BLaER1 treated with 17β-estradiol and CSF1 and Interleukin-3, amounts not matched to agents 10 nM and 100 nM (cell line): ENCODE measurements around the gene MAP3K14.

Experiments
- H3K27ac ChIP-seq, 11 experiments: shearing (Covaris generic); formaldehyde crosslinking; 2 replicates each; pipeline ENCODE4 v1.8.1; 2022
- H3K27me3 ChIP-seq, 11 experiments: shearing (Covaris generic); formaldehyde crosslinking; 2 replicates each; pipeline ENCODE4 v1.8.1; 2022
- H3K36me3 ChIP-seq, 11 experiments: shearing (Covaris generic); formaldehyde crosslinking; 2 replicates each; pipeline ENCODE4 v1.8.1; 2022
- H3K4me1 ChIP-seq, 10 experiments: shearing (Covaris generic); formaldehyde crosslinking; 2 replicates each; pipeline ENCODE4 v1.8.1; 2022
- H3K4me2 ChIP-seq, 11 experiments: shearing (Covaris generic); formaldehyde crosslinking; 2 replicates each; pipeline ENCODE4 v1.8.1; 2022
- H3K4me3 ChIP-seq, 10 experiments: shearing (Covaris generic); formaldehyde crosslinking; 2 replicates each; pipeline ENCODE4 v1.8.1; 2022
- H3K9ac ChIP-seq, 11 experiments: shearing (Covaris generic); formaldehyde crosslinking; 2 replicates each; pipeline ENCODE4 v1.8.1; 2022
- H3K9me3 ChIP-seq, 11 experiments: shearing (Covaris generic); formaldehyde crosslinking; replicated peaks in 1 of 11; 2 replicates each; pipeline ENCODE4 v1.8.1; 2022
- H4K20me1 ChIP-seq, 11 experiments: shearing (Covaris generic); formaldehyde crosslinking; 2 replicates each; pipeline ENCODE4 v1.8.1; 2022
- Cebpa-rat ChIP-seq, 11 experiments: shearing (Covaris generic); IDR thresholded peaks; 2 replicates each; pipeline ENCODE4 v1.8.1; 2022

The MAP3K14 gene

DNA sequence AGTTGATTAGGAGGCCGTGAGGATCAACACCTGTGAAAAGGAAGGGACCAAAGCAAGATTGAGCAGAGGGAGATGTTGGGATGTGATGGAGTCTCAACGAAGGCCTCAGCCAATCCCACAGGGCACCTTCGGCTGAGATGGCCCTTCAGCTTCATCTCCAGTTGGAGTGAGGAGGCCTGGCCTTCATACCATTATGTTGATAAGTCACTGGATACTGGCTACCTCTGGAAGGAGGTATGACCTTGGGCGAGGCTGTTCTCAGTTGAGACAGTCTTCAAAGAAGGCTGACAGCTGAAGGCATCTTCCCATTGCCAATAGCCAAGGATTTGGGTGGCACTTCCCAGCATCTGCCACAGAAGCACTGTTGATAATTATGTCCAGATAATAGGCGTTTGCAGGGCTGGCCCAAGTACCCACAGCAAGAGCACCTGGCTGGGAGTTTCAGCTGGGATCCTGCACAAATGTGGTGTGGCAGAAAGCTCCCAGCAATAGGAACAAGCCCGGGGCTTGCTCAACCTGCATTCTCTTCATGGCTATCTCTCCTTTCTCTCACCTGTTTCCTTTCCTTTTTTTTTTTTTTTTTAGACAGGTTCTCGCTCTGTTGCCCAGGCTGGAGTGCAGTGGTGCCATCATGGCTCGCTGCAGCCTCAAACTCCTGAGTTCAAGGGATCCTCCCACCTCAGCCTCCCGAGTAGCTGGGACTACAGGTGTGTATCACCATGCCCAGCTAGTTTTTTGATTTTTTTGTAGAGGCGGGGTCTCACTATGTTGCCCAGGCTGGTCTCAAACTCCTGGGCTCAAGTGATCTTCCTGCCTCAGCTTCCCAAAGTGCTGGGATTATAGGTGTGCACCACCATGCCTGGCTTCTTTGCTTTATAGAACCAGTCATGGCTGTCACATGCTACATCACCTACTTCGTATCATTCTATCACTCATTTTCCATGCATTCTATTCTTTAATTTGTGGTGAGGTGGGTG, 18.2 kb upstream of the MAP3K14 start:
- peak overlapping the region in 10 of 11 experiments; percentile 38 to 85 (median 78); a peak in 16 of 22 replicates for H3K4me2 ChIP-seq
- no peak overlapping the region for H3K27ac ChIP-seq
- no peak overlapping the region for H3K4me3 ChIP-seq
- TF ChIP-seq Cebpa-rat (IDR thresholded peaks at IDR 0.05), result no peak
- no peaks in the 10 kb centered on the region for H3K36me3 ChIP-seq
- no peak overlapping the region for H3K9ac ChIP-seq
- no peaks in the 10 kb centered on the region for H3K9me3 ChIP-seq
- H4K20me1 ChIP-seq, result peaks cover 0 to 9% (median 0%) of the 10 kb centered on the region in 11 experiments; a peak in 1 of 22 replicates
- H3K27me3 ChIP-seq, result no peaks in the 10 kb centered on the region
- peaks cover 28 to 54% (median 39%) of the 10 kb centered on the region in 10 experiments for H3K4me1 ChIP-seq

DNA sequence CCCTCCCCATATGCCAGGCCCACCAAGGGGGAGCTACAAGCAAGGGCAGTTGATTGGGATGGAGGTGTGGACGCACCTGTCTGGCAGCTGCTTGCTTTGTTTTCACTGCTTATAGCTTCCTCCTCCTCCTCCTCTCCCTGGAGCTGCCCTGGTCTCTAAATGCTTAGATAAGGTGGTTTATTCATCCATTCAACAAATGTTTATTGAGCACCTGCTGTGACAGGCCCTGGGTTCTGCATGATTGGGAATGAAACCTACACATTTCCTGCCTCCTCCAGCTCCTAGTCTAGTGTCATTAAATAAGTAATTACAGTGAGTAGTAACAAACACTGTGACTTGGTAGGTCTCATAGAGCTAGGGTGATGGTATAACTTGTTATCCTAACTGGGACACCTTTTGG, 17.4 kb upstream of the MAP3K14 start:
- peak overlapping the region; percentile 38 to 85 (median 77); a peak in 21 of 22 replicates for H3K4me2 ChIP-seq
- TF ChIP-seq Cebpa-rat (IDR thresholded peaks at IDR 0.05), result no peak

DNA sequence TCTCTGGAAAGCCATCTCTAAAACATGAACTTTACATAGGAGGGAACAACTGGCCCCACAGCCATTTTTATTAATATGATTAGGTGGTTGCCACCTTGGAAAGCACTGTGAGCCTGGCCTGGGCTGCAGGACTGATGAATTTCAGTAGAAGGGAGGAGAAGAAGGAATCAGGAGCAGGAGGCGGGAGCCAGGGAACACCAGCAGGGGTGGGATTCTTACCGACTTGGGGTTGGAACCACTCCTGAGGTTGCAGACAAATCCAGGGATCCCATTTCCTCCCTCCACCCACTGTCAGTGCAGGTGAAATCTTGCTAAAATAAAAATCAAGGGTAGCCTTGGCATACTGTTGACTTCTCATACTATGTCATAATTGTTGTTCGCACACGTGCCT, 16.9 kb upstream of the MAP3K14 start:
- Histone ChIP-seq H3K36me3 (no peaks in the 10 kb centered on the region), H3K27me3 (no peaks in the 10 kb centered on the region), H3K4me1 (peaks cover 27 to 59% (median 39%) of the 10 kb centered on the region in 10 experiments), H3K4me3 (no peak overlapping the region), H3K4me2 (peak overlapping the region; percentile 38 to 85 (median 77)), H4K20me1 (peaks cover 0 to 9% (median 0%) of the 10 kb centered on the region in 11 experiments; a peak in 1 of 22 replicates), H3K9ac (peak overlapping the region in 3 of 11 experiments; percentile 26 to 32 (median 28); a peak in 3 of 22 replicates), H3K27ac (peak overlapping the region in 7 of 11 experiments; percentile 11 to 56 (median 39); a peak in 9 of 22 replicates), H3K9me3 (no peaks in the 10 kb centered on the region)
- TF ChIP-seq Cebpa-rat (IDR thresholded peaks at IDR 0.05), result no peak

More for the DNA sequence above, 17.4 kb upstream of the MAP3K14 start:
- H3K9ac ChIP-seq, result no peak overlapping the region
- H3K27me3 ChIP-seq, result no peaks in the 10 kb centered on the region
- no peaks in the 10 kb centered on the region for H3K9me3 ChIP-seq
- peaks cover 0 to 9% (median 0%) of the 10 kb centered on the region in 11 experiments; a peak in 1 of 22 replicates for H4K20me1 ChIP-seq
- peaks cover 31 to 58% (median 40%) of the 10 kb centered on the region in 10 experiments for H3K4me1 ChIP-seq
- H3K27ac ChIP-seq, result no peak overlapping the region
- H3K36me3 ChIP-seq, result no peaks in the 10 kb centered on the region
- no peak overlapping the region for H3K4me3 ChIP-seq

DNA sequence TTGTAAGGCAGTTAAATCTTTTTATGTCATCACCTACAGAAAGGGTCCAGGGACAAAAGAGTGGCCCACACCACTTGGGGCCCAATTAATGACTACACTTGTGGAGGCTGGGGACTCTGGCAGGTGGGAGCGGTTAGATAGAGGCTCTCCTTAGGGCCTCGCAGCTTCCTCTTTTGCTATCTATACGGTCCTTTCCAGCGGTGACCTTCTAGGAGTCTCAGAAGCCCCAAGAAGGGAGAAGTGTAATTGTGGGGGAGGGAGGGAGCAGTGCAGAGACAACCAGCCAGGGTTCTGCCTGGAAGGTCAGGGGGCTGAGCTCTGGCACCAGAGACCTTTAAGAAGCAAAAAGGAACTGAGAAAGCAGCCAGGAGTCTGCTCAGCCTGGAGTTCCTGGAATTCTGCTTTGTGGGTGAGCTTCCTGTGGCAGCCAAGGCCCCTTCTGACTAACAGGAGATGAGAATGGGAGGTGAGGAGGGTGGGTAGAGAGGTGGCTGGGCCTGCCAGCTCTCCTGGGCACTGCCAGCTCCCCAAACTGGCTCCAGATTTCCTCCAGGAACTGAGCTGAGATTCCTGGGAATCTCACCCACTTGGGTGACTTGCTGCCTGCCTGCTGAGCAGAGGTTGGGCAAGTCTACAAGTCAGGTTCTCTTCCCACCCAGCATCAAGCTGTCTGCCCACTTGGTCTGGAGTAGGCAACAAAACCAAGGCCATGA, 16.3 kb upstream of the MAP3K14 start:
- Histone ChIP-seq H3K4me2 (peak overlapping the region; percentile 38 to 85 (median 77)), H3K4me3 (no peak overlapping the region), H3K9ac (peak overlapping the region in 4 of 11 experiments; percentile 18 to 32 (median 27); a peak in 4 of 22 replicates), H4K20me1 (peaks cover 0 to 9% (median 0%) of the 10 kb centered on the region in 11 experiments; a peak in 1 of 22 replicates), H3K36me3 (no peaks in the 10 kb centered on the region), H3K27ac (peak overlapping the region in 7 of 11 experiments; percentile 11 to 56 (median 39); a peak in 10 of 22 replicates), H3K27me3 (no peaks in the 10 kb centered on the region), H3K4me1 (peaks cover 27 to 55% (median 39%) of the 10 kb centered on the region in 10 experiments), H3K9me3 (no peaks in the 10 kb centered on the region)
- TF ChIP-seq Cebpa-rat (IDR thresholded peaks at IDR 0.05), result no peak

DNA sequence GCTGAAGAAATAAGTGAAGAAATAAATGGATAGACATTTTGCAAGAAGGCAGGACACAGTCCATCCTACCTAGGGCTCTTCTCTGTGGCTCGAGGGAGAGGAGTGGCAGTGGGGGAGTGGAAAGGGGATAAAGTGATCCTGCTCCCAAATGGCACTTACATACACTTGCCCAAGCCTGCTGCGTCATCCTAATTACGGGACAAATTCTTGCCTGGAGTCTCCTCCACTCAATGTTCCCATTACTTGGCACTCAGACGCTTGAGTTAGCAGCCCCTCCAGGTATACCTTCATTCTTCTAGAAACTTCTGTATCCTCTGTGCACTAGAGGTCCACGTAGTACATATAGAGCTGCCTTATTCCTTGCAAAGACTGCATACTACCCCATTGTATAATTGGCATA, 15.7 kb upstream of the MAP3K14 start:
- Histone ChIP-seq H4K20me1 (peaks cover 0 to 9% (median 0%) of the 10 kb centered on the region in 11 experiments; a peak in 1 of 22 replicates), H3K36me3 (no peaks in the 10 kb centered on the region), H3K9me3 (no peaks in the 10 kb centered on the region), H3K27me3 (no peaks in the 10 kb centered on the region), H3K4me2 (peak overlapping the region; percentile 38 to 85 (median 77)), H3K4me1 (peaks cover 27 to 53% (median 39%) of the 10 kb centered on the region in 10 experiments), H3K4me3 (no peak overlapping the region), H3K9ac (no peak overlapping the region), H3K27ac (peak overlapping the region in 1 of 11 experiments; percentile 18; a peak in 1 of 22 replicates)
- no peak for TF ChIP-seq Cebpa-rat (IDR thresholded peaks at IDR 0.05)

DNA sequence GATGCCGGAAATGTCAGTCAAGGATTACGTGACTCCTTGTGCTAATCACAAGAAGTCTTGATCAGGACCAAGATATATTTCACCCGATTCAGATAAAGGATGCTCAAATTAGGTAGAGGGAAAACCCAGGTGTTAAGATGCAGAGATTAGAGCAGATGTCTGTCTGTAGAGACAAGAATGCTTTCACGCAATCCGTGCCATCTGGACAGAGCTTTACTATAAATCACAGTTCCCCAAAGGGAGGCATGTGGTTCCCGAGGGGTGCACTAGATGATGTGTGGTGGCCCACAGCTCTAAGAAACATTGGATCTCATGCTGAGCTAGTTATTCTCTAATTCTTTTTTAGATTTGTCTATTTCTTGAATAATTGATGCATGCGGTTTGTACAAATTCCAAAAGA, 9.8 kb upstream of the MAP3K14 start:
- Histone ChIP-seq H3K4me2 (peak overlapping the region in 1 of 11 experiments; percentile 12; a peak in 1 of 22 replicates), H3K27ac (no peak overlapping the region), H3K36me3 (no peaks in the 10 kb centered on the region), H3K9me3 (no peaks in the 10 kb centered on the region), H3K27me3 (no peaks in the 10 kb centered on the region), H4K20me1 (no peaks in the 10 kb centered on the region), H3K4me1 (peaks cover 1 to 29% (median 15%) of the 10 kb centered on the region in 10 experiments; a peak in 19 of 20 replicates), H3K9ac (no peak overlapping the region), H3K4me3 (no peak overlapping the region)
- TF ChIP-seq Cebpa-rat (IDR thresholded peaks at IDR 0.05), result no peak

DNA sequence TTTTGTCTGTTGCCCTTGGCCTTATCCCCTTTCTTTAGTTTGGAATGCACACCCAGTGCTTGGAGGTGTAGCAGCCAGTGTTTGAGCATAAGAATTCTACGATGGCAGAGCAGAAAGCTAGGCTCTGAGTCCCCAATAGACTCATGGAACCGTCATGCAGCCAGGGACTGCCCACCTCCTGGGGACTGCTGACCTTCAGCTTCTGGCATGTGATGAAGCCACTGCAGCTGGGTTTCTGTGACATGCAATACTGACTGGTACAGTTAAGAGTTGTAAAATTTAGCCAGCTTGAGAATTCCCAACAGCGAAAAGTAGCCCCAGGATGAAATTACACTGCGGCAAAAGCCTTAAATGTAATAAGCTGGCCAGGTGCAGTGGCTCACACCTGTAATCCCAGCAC, 9.0 kb upstream of the MAP3K14 start:
- Histone ChIP-seq H4K20me1 (no peaks in the 10 kb centered on the region), H3K27ac (no peak overlapping the region), H3K36me3 (no peaks in the 10 kb centered on the region), H3K9ac (no peak overlapping the region), H3K4me2 (no peak overlapping the region), H3K27me3 (no peaks in the 10 kb centered on the region), H3K9me3 (no peaks in the 10 kb centered on the region), H3K4me1 (peaks cover 7 to 36% (median 23%) of the 10 kb centered on the region in 10 experiments; a peak in 19 of 20 replicates), H3K4me3 (no peak overlapping the region)
- no peak for TF ChIP-seq Cebpa-rat (IDR thresholded peaks at IDR 0.05)

DNA sequence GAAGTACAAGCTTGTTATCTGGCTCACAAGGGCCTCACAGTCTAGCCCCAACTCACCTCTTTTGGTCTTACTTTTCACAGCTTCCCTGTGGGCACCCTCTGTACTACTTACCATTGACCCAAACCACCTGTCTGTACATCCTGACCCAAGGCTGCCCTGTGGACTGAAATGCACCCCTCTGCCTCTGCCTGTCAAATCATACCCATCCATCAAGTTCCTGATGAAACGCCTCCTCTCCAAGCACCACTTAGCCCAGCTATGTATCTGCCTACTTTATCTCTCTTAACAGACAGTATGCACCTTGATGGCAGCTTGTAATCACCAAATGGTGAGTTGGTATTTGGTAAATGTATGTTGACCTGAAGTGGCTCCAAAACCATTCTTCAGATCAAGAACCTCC, 7.5 kb upstream of the MAP3K14 start:
- H3K27ac ChIP-seq, result no peak overlapping the region
- H4K20me1 ChIP-seq, result no peaks in the 10 kb centered on the region
- no peaks in the 10 kb centered on the region for H3K9me3 ChIP-seq
- peaks cover 7 to 35% (median 18%) of the 10 kb centered on the region in 10 experiments; a peak in 19 of 20 replicates for H3K4me1 ChIP-seq
- H3K27me3 ChIP-seq, result no peaks in the 10 kb centered on the region
- TF ChIP-seq Cebpa-rat (IDR thresholded peaks at IDR 0.05), result no peak
- H3K36me3 ChIP-seq, result no peaks in the 10 kb centered on the region
- H3K9ac ChIP-seq, result no peak overlapping the region
- H3K4me3 ChIP-seq, result no peak overlapping the region
- no peak overlapping the region for H3K4me2 ChIP-seq
